Measurements from ENCODE around the gene KLF1.

KLF1 gene

GRCh38 chr19:12838182-12838885, 48.7 kb downstream of the KLF1 start, which contains the start of gene MAST1:
TSS of gene MAST1 (plus strand) at chr19:12838515. CDS start at chr19:12838573, 58 bp downstream.
- H3K9me2 ChIP-seq (replicated peaks; ENCODE audit: low read depth, low read length) = no peaks in the 10 kb centered on the region
- H3K4me2 ChIP-seq (ENCODE audit: low read depth, low read length, poor library complexity, severe bottlenecking) = peak within 1 kb of the TSS; percentile 82
- H3K9ac ChIP-seq (ENCODE audit: low read depth, low read length, poor library complexity, severe bottlenecking) = peak within 1 kb of the TSS; percentile 84
- peaks cover 28% of the 10 kb centered on the region for H3K79me2 ChIP-seq (ENCODE audit: insufficient read depth, low read length)
- peaks cover 26% of the 10 kb centered on the region for H3K4me1 ChIP-seq (ENCODE audit: insufficient read depth, low read length, poor library complexity, severe bottlenecking)
- H3F3A ChIP-seq (ENCODE audit: low read depth) = no peaks in the 10 kb centered on the region
- H3K36me3 ChIP-seq (ENCODE audit: insufficient read depth, low read length) = no peaks in the 10 kb centered on the region
- peak within 1 kb of the TSS; percentile 92 for H2AFZ ChIP-seq (ENCODE audit: low read length)
- H4K20me1 ChIP-seq (ENCODE audit: insufficient read depth, low read length, poor library complexity, severe bottlenecking) = peaks cover 26% of the 10 kb centered on the region
- H3K27me3 ChIP-seq (ENCODE audit: insufficient read depth, low read length, poor library complexity, severe bottlenecking) = no peaks in the 10 kb centered on the region
- TF ChIP-seq CTCF (conservative IDR thresholded peaks at IDR 0.05; ENCODE audit: low read length) (peak; percentile 49), EZH2phosphoT487 (IDR thresholded peaks at IDR 0.05; ENCODE audit: borderline replicate concordance) (no peak)
- no peaks in the 10 kb centered on the region for H3K9me3 ChIP-seq (ENCODE audit: insufficient read depth, low read depth, low read length)
- H3K4me3 ChIP-seq (ENCODE audit: low read length, poor library complexity, severe bottlenecking) = peak within 1 kb of the TSS; percentile 89

DNA sequence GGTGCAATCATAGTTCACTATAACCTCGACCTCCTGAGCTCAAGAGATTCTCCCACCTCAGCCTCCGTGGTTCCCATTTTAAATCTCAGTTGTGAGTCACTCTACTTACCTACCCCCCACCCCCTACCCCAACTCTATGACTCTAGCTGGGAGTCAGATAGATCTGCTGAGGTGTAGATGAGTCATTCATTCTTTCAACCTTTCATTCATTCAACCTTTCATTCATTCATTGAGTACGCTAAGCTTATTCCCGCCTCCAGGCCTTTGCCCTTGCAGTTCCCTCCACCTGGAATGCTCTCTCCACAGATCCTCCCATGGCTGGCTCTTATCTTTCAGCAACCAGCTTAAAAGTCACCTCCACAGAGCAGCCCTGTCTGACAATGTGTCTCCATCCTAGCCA, 49.8 kb downstream of the KLF1 start:
- Histone ChIP-seq H4K20me1 (ENCODE audit: insufficient read depth, low read length, poor library complexity, severe bottlenecking) (peaks cover 21% of the 10 kb centered on the region), H3K4me3 (ENCODE audit: low read length, poor library complexity, severe bottlenecking) (no peak overlapping the region), H3K79me2 (ENCODE audit: insufficient read depth, low read length) (peaks cover 28% of the 10 kb centered on the region), H3K36me3 (ENCODE audit: insufficient read depth, low read length) (no peaks in the 10 kb centered on the region), H3F3A (ENCODE audit: low read depth) (no peaks in the 10 kb centered on the region), H3K9me2 (replicated peaks; ENCODE audit: low read depth, low read length) (no peaks in the 10 kb centered on the region), H3K4me2 (ENCODE audit: low read depth, low read length, poor library complexity, severe bottlenecking) (peak overlapping the region; percentile 75), H2AFZ (ENCODE audit: low read length) (no peak overlapping the region), H3K9ac (ENCODE audit: low read depth, low read length, poor library complexity, severe bottlenecking) (no peak overlapping the region), H3K9me3 (ENCODE audit: insufficient read depth, low read depth, low read length) (no peaks in the 10 kb centered on the region), H3K4me1 (ENCODE audit: insufficient read depth, low read length, poor library complexity, severe bottlenecking) (peaks cover 31% of the 10 kb centered on the region), H3K27me3 (ENCODE audit: insufficient read depth, low read length, poor library complexity, severe bottlenecking) (no peaks in the 10 kb centered on the region)
- TF ChIP-seq EZH2phosphoT487 (IDR thresholded peaks at IDR 0.05; ENCODE audit: borderline replicate concordance) (no peak), CTCF (conservative IDR thresholded peaks at IDR 0.05; ENCODE audit: low read length) (no peak)

DNA sequence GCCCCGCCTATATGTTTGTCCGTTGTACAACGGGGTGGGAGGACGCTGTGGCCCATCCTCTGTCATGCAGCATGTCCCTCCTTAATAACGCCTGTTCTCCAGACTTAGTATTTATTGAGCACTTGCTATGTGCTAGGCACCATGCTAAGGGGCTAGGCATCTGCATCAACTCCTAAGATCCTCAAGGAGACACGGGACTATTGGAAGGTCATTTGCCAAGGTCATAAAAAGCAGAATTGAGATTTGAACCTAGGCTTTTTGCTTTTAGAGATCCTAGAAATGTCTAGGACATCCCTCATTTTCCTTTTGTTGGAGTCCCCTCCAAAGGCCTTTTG, 50.5 kb downstream of the KLF1 start:
- no peaks in the 10 kb centered on the region for H3K9me2 ChIP-seq (replicated peaks; ENCODE audit: low read depth, low read length)
- H3F3A ChIP-seq (ENCODE audit: low read depth) = no peaks in the 10 kb centered on the region
- H2AFZ ChIP-seq (ENCODE audit: low read length) = no peak overlapping the region
- peaks cover 31% of the 10 kb centered on the region for H3K4me1 ChIP-seq (ENCODE audit: insufficient read depth, low read length, poor library complexity, severe bottlenecking)
- H4K20me1 ChIP-seq (ENCODE audit: insufficient read depth, low read length, poor library complexity, severe bottlenecking) = peaks cover 20% of the 10 kb centered on the region
- H3K27me3 ChIP-seq (ENCODE audit: insufficient read depth, low read length, poor library complexity, severe bottlenecking) = no peaks in the 10 kb centered on the region
- no peaks in the 10 kb centered on the region for H3K36me3 ChIP-seq (ENCODE audit: insufficient read depth, low read length)
- TF ChIP-seq CTCF (conservative IDR thresholded peaks at IDR 0.05; ENCODE audit: low read length) = no peak
- no peak for TF ChIP-seq EZH2phosphoT487 (IDR thresholded peaks at IDR 0.05; ENCODE audit: borderline replicate concordance)
- no peak overlapping the region for H3K9ac ChIP-seq (ENCODE audit: low read depth, low read length, poor library complexity, severe bottlenecking)
- no peak overlapping the region for H3K4me2 ChIP-seq (ENCODE audit: low read depth, low read length, poor library complexity, severe bottlenecking)
- no peaks in the 10 kb centered on the region for H3K9me3 ChIP-seq (ENCODE audit: insufficient read depth, low read depth, low read length)
- no peak overlapping the region for H3K4me3 ChIP-seq (ENCODE audit: low read length, poor library complexity, severe bottlenecking)
- H3K79me2 ChIP-seq (ENCODE audit: insufficient read depth, low read length) = peaks cover 27% of the 10 kb centered on the region

Data from Loucy (cell line).